Measurements from ENCODE around the gene AARS2. TPM values are rescaled to one million over a fixed set of nuclear protein-coding genes. Genes with fewer than 3 reads are reported as not detected.

AARS2 gene
- total RNA-seq, 1 donor from 2014 or later, result 28.8 TPM

DNA sequence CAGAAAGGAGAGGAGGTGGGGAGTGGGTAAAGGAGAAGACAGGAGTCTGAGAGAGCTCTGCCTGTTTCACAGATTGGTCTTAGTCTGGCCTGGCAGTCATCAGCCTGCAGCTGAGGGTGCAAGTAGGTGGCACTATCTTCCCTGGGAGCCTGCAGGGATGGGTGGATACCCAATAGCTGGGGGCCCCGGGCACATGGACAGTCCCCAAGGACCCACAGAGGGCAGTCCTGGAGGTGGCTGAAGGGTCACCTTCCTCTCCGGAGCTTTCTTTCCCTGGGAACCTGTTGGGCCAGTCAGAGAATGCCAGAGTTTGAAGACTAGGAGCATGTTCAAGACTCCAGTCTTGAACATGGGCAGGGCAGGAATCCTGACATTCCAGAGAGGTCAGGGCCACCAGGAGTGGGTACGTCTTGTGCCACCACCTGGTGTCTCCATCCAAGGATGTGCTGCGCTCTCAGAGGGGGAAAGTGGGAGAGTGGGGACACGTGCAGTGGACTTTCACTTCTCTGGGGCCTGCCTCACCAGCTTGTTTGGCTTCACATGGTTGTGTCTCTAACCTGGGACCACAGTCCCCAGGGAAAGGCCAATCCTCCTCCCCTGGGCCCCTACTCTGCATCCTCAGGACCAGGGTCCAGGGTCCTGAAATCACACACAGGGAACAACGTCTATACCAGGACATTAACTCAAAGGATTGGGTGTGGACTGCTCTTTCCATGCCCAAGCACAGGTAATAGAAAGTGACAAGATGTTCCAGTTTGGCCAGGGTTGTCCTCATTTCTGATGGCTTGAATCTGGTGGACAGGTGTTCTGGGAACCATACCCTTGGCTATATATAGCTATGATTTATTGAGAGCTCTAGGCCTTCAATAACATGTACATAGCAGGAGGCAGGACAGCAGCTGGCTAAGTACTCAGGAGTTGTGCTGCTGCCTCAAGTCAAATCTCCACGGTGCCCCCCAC lies 18.0 kb downstream of the AARS2 start:
- no peak overlapping the region for H3K4me3 Mint-ChIP-seq (ENCODE audit: low read depth)
- no peak for DNase-seq (ENCODE audit: low spot score, unreplicated experiment)
- TF ChIP-seq, protein P1, sequence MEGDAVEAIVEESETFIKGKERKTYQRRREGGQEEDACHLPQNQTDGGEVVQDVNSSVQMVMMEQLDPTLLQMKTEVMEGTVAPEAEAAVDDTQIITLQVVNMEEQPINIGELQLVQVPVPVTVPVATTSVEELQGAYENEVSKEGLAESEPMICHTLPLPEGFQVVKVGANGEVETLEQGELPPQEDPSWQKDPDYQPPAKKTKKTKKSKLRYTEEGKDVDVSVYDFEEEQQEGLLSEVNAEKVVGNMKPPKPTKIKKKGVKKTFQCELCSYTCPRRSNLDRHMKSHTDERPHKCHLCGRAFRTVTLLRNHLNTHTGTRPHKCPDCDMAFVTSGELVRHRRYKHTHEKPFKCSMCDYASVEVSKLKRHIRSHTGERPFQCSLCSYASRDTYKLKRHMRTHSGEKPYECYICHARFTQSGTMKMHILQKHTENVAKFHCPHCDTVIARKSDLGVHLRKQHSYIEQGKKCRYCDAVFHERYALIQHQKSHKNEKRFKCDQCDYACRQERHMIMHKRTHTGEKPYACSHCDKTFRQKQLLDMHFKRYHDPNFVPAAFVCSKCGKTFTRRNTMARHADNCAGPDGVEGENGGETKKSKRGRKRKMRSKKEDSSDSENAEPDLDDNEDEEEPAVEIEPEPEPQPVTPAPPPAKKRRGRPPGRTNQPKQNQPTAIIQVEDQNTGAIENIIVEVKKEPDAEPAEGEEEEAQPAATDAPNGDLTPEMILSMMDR (IDR thresholded peaks at IDR 0.05; ENCODE audit: unreplicated experiment), result no peak
- H3K9me3 Mint-ChIP-seq (ENCODE audit: low read depth), result no peaks in the 10 kb centered on the region
- no peak overlapping the region for H3K27ac Mint-ChIP-seq
- peaks cover 77% of the 10 kb centered on the region for H3K27me3 Mint-ChIP-seq
- peaks cover 2% of the 10 kb centered on the region for H3K4me1 Mint-ChIP-seq (ENCODE audit: low read depth)
- H3K36me3 Mint-ChIP-seq (ENCODE audit: insufficient read depth), result peaks cover 6% of the 10 kb centered on the region

DNA sequence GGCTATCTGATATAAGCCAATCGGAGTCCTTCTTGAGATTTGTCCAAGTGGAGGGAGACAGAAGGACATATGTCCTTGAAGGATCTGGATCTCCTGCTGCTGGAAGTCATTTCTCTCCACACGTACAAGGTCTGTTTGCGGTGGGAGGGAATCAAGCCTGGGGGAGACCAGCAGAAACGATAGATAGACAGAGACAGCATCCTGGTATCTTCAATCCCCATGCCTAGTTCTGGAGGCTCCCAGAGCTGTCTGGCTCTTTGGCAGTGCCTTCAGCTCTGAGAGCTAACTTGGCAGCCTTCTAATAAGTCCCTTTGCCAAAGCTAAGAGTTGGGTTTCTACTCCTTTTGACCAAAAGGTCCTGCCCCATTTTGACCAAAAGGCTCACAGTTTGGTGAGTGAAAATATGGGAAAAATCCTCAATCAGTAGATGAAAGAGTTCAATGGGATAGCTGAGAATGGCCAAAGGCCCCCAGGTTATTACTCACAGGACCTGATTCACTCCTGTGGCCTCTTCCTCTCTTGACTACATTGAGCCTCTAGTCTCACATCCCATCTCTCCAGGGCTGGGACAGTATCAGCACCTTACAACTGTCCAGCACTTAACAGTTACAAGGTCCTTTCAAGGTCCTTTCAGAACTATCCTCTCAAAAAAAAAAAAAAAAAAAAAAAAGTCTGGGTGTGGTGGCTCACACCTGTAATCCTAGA lies 20.3 kb downstream of the AARS2 start:
- peaks cover 1% of the 10 kb centered on the region for H3K4me1 Mint-ChIP-seq (ENCODE audit: low read depth)
- H3K9me3 Mint-ChIP-seq (ENCODE audit: low read depth), result no peaks in the 10 kb centered on the region
- H3K27me3 Mint-ChIP-seq, result peaks cover 80% of the 10 kb centered on the region

DNA sequence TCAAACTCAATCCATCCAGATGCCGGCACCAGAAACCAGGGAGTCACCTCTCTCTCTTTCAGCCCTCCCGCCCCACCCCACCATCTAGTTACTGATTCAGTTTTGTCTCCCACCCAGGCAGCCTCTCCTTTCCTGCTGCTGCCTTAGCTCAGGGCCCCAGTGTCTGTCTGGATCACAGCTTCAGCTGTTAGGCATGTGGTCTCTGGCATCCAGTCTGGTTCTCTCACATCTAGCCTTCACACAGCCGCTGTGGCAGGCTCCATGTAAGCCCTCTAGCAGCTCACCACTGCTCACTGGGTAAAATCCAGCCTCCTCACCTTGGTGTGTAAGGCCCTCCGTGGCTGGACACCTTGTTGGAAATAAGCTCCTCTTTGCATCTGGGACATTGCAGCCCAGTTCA lies 21.3 kb downstream of the AARS2 start:
- no peak overlapping the region for H3K4me3 Mint-ChIP-seq (ENCODE audit: low read depth)
- DNase-seq (ENCODE audit: low spot score, unreplicated experiment), result no peak
- H3K9me3 Mint-ChIP-seq (ENCODE audit: low read depth), result no peaks in the 10 kb centered on the region
- no peaks in the 10 kb centered on the region for H3K36me3 Mint-ChIP-seq (ENCODE audit: insufficient read depth)
- TF ChIP-seq, protein P1 (IDR thresholded peaks at IDR 0.05; ENCODE audit: unreplicated experiment), result no peak
- H3K27ac Mint-ChIP-seq, result no peak overlapping the region
- peaks cover 85% of the 10 kb centered on the region for H3K27me3 Mint-ChIP-seq
- H3K4me1 Mint-ChIP-seq (ENCODE audit: low read depth), result no peaks in the 10 kb centered on the region

More for the DNA sequence above, 20.3 kb downstream of the AARS2 start:
- Mint-ChIP-seq H3K27ac (no peak overlapping the region), H3K36me3 (ENCODE audit: insufficient read depth) (no peaks in the 10 kb centered on the region), H3K4me3 (ENCODE audit: low read depth) (no peak overlapping the region)
- TF ChIP-seq, protein P1 (IDR thresholded peaks at IDR 0.05; ENCODE audit: unreplicated experiment), result no peak
- DNase-seq (ENCODE audit: low spot score, unreplicated experiment), result no peak

DNA sequence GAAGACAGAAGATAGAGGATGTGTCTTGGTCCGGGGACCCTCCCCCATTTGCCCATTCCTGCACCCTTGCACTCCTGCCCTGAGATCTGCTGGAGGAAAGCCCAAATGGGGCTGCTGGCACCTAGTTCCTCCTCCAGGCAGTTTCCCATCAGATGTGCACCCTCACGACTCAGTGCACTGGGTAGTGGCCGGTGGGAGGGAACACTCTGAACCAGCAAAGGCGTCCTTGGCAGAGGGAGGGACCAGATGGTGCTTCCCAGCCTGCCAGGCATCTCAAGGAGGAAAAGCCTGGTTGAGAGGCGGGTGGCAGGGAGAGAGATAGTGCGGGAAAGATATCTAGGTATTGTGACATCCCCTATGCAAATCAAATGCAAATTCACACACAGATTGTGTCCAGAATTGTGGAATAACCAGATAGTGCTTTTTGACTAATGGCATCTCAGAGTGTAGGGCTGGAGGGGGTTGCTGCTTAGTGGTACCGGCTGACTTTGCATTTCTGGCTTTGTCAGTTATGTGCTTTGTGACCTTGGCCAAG lies 23.4 kb downstream of the AARS2 start:
- TF ChIP-seq, protein P1 (IDR thresholded peaks at IDR 0.05; ENCODE audit: unreplicated experiment), result no peak
- DNase-seq (ENCODE audit: low spot score, unreplicated experiment), result no peak
- Mint-ChIP-seq H3K9me3 (ENCODE audit: low read depth) (no peaks in the 10 kb centered on the region), H3K27me3 (peaks cover 85% of the 10 kb centered on the region), H3K4me1 (ENCODE audit: low read depth) (no peaks in the 10 kb centered on the region), H3K4me3 (ENCODE audit: low read depth) (no peak overlapping the region), H3K27ac (no peak overlapping the region), H3K36me3 (ENCODE audit: insufficient read depth) (no peaks in the 10 kb centered on the region)

DNA sequence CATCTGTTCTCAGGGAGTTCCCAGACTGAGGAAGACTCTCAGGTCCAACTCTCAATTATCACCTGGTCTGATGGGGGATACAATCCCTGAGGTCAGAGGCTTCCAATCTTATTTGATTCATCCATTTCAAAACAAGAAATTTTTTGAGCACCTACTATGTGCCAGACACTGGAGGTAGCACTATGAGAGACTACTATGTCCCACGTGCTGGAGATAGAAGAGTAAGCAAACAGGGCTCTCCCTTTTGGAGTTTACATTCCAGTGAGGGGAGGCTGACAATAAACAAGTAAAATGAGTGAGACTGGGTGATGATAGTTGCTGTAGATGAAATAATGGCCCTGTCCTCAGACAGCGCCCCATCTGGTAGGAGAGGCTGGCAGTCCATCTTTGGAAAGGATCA lies 26.4 kb downstream of the AARS2 start:
- H3K9me3 Mint-ChIP-seq (ENCODE audit: low read depth), result no peaks in the 10 kb centered on the region
- no peak overlapping the region for H3K27ac Mint-ChIP-seq
- H3K27me3 Mint-ChIP-seq, result peaks cover 88% of the 10 kb centered on the region
- no peak overlapping the region for H3K4me3 Mint-ChIP-seq (ENCODE audit: low read depth)
- TF ChIP-seq, protein P1 (IDR thresholded peaks at IDR 0.05; ENCODE audit: unreplicated experiment), result no peak
- no peak for DNase-seq (ENCODE audit: low spot score, unreplicated experiment)
- H3K36me3 Mint-ChIP-seq (ENCODE audit: insufficient read depth), result no peaks in the 10 kb centered on the region
- no peaks in the 10 kb centered on the region for H3K4me1 Mint-ChIP-seq (ENCODE audit: low read depth)
